HepG2 (cell line): Measurements from ENCODE around the gene CD300LB. TPM values are rescaled to one million over a fixed set of nuclear protein-coding genes. Genes with fewer than 3 reads are reported as not detected.

Experiments used
- ATAC-seq: fragments of 200-7000 bp; cut with Tn5 transposase; 3 replicates; pipeline ENCODE4 v1.9.1; 2020; ENCODE audit warnings: mild to moderate bottlenecking, moderate library complexity
- BruUV-seq: library from RNA; stranded (reverse); fragments of 400-500 nt; replicated peaks from 2 replicates; lab custom pipeline; 2021; lab: Mats Ljungman, UMichigan
- CTCF ChIA-PET: fragments of 300-600 bp; formaldehyde crosslinking; extraction: SDS; loops from one replicate; lab custom pipeline; 2021; ENCODE audit warnings: low total read pairs, inconsistent platforms, low intra/inter-chr PET ratio; lab: Yijun Ruan, JAX
- POLR2A ChIA-PET: fragments of 350-600 bp; sonication (Branson Sonifier 250); formaldehyde crosslinking; loops from one replicate; lab custom pipeline; 2020; ENCODE audit warnings: antibody characterized with exemption, inconsistent platforms; lab: Yijun Ruan, JAX
- DNase-seq: peaks from one replicate; pipeline ENCODE4 v3.0.0-alpha.2; 2015; ENCODE audit warnings: low spot score
- FAIRE-seq: peaks from 3 replicates; lab custom pipeline; 2011; peaks lifted over from hg19 to GRCh38; lab: Jason Lieb, UNC
- H2AFZ ChIP-seq: one replicate; pipeline ENCODE4 v1.6.1; 2011; ENCODE audit warnings: low read length, inconsistent platforms
- H3K27ac ChIP-seq: fragments of 300-600 bp; 3 replicates; pipeline ENCODE4 v1.8.0; 2011; ENCODE audit warnings: mixed run types, mild to moderate bottlenecking, mixed read lengths, low read length, inconsistent platforms; ENCODE audit not compliant: insufficient read depth; ENCODE audit errors: extremely low read length
- H3K27me3 ChIP-seq, 2 experiments: fragments of 200-600 bp in 1 of 2; 2 replicates in 1 of 2; 3 replicates in 1 of 2; pipeline versions ENCODE4 v1.6.0 to v1.8.0; 2011; ENCODE audit warnings: low read length in 2 of 2, mild to moderate bottlenecking in 2 of 2, moderate library complexity in 2 of 2, inconsistent platforms in 1 of 2; ENCODE audit not compliant: insufficient read depth in 2 of 2, control insufficient read depth in 1 of 2
- H3K36me3 ChIP-seq, 2 experiments: fragments of 200-600 bp in 1 of 2; replicated peaks in 1 of 2; 2 replicates in 1 of 2; 3 replicates in 1 of 2; pipeline versions ENCODE4 v1.5.1 to v1.8.0; 2011; ENCODE audit warnings: low read length in 2 of 2, inconsistent platforms in 1 of 2; ENCODE audit not compliant: insufficient read depth in 2 of 2, control insufficient read depth in 1 of 2
- H3K4me1 ChIP-seq: 2 replicates; pipeline ENCODE4 v1.5.1; 2012; ENCODE audit warnings: low read length, inconsistent platforms; ENCODE audit not compliant: insufficient read depth
- H3K4me2 ChIP-seq: 2 replicates; pipeline ENCODE4 v1.6.0; 2011; ENCODE audit warnings: low read depth, low read length, inconsistent platforms
- H3K4me3 ChIP-seq, 3 experiments: fragments of 200-600 bp in 1 of 3; sonication (generic), shearing (Covaris generic) in 1 of 3; replicated peaks in 1 of 3; 2 replicates each; pipeline ENCODE4 v1.5.1; 2011 to 2016; ENCODE audit warnings: low read length in 3 of 3, inconsistent platforms in 2 of 3, low read depth in 2 of 3, mild to moderate bottlenecking in 2 of 3, control low read depth in 1 of 3, mixed read lengths in 1 of 3; ENCODE audit not compliant: insufficient read depth in 1 of 3
- H3K79me2 ChIP-seq: one replicate; pipeline ENCODE4 v1.6.1; 2011; ENCODE audit warnings: low read length, inconsistent platforms; ENCODE audit not compliant: insufficient read depth
- H3K9ac ChIP-seq: 2 replicates; pipeline ENCODE4 v1.6.0; 2011; ENCODE audit warnings: mild to moderate bottlenecking, low read depth, low read length, inconsistent platforms; ENCODE audit not compliant: insufficient read depth
- H3K9me3 ChIP-seq: 2 replicates; pipeline ENCODE4 v1.5.1; 2012; ENCODE audit warnings: mild to moderate bottlenecking, low read length
- H4K20me1 ChIP-seq: 2 replicates; pipeline ENCODE4 v1.6.0; 2011; ENCODE audit warnings: inconsistent platforms, mild to moderate bottlenecking, low read length, moderate library complexity; ENCODE audit not compliant: insufficient read depth
- MEIS2 ChIP-seq: sonication (generic); formaldehyde crosslinking; IDR thresholded peaks from 2 replicates; pipeline ENCODE4 v1.9.0; 2021; ENCODE audit warnings: mild to moderate bottlenecking, missing genetic modification reagents
- RORA ChIP-seq: sonication (generic); formaldehyde crosslinking; IDR thresholded peaks from 2 replicates; pipeline ENCODE4 v1.5.0; 2020; ENCODE audit warnings: mild to moderate bottlenecking, missing genetic modification reagents, moderate library complexity
- TOE1 ChIP-seq: sonication (generic); formaldehyde crosslinking; IDR thresholded peaks from 2 replicates; pipeline ENCODE4 v1.4.0; 2020; ENCODE audit warnings: mild to moderate bottlenecking, missing genetic modification reagents
- TRIM24 ChIP-seq: sonication (generic); formaldehyde crosslinking; IDR thresholded peaks from 2 replicates; pipeline ENCODE4 v1.8.0; 2022; ENCODE audit warnings: mild to moderate bottlenecking, missing genetic modification reagents
- ZNF225 ChIP-seq: sonication (generic); formaldehyde crosslinking; IDR thresholded peaks from 2 replicates; pipeline ENCODE4 v1.4.0; 2020; ENCODE audit warnings: mild to moderate bottlenecking, missing genetic modification reagents
- ZNF282 ChIP-seq: fragments of 450-650 bp; IDR thresholded peaks from 2 replicates; pipeline ENCODE4 v1.6.1; 2018; ENCODE audit not compliant: partially characterized antibody
- ZNF549 ChIP-seq: sonication (generic); formaldehyde crosslinking; IDR thresholded peaks from 2 replicates; pipeline ENCODE4 v1.5.0; 2020; ENCODE audit warnings: missing genetic modification reagents
- WGBS: methylation state at CpG from one replicate; pipeline ENCODE4 v1.1.6; 2017; ENCODE audit warnings: low lambda C conversion rate; 5-methylcytosine and 5-hydroxymethylcytosine counted together
- in situ Hi-C: cut with HindIII; loops from 2 replicates; pipeline ENCODE4 v1.10.0; 2017; ENCODE audit warnings: low pct_unique_long_range_greater_than_20kb; ENCODE audit not compliant: extremely low pct_ligation_motif_present
- intact Hi-C: fragments of 100-400 bp; cut with micrococcal nuclease; formaldehyde crosslinking; loops from one replicate; pipeline ENCODE4 v1.10.0; 2022; ENCODE audit not compliant: unreplicated experiment
- polyA plus RNA-seq, 8 experiments: library from polyadenylated mRNA; depleted of rRNA in 3 of 8; stranded (reverse) in 7 of 8; unstranded in 1 of 8; fragments of >200 nt; fragmentation: Illumina TruSeq in 4 of 8; extraction: Trizol in 4 of 8; gene quantifications; 2 replicates each; pipeline versions ENCODE4 v1.2.1 to v1.2.3, GENCODE V29; 2011 to 2016; ENCODE audit warnings: low read depth in 4 of 8, missing spikeins in 1 of 8, mixed read lengths in 1 of 8; ENCODE audit not compliant: insufficient read depth in 1 of 8
- total RNA-seq, 5 experiments: library from RNA; depleted of rRNA; stranded (reverse); fragments of >200 nt; fragmentation: Illumina TruSeq; extraction: Trizol; gene quantifications; 2 replicates each; pipeline ENCODE4 v1.2.3, GENCODE V29; 2016; ENCODE audit warnings: low read depth in 1 of 5
- TF ChIP-seq, protein P1 (sequence below): sonication (generic); formaldehyde crosslinking; IDR thresholded peaks from 2 replicates; pipeline ENCODE4 v1.4.0; 2020; ENCODE audit warnings: missing genetic modification reagents, borderline replicate concordance
- TF ChIP-seq, protein P2 (sequence below): IDR thresholded peaks from 2 replicates; pipeline ENCODE4 v1.6.1; 2016; ENCODE audit warnings: control low read depth
- TF ChIP-seq, protein P3 (sequence below): sonication (generic); formaldehyde crosslinking; IDR thresholded peaks from 2 replicates; pipeline ENCODE4 v1.4.0; 2020; ENCODE audit warnings: missing genetic modification reagents

The CD300LB gene
- total and polyA plus RNA-seq, 2 of the 13 experiments (the other 11 are each of a cell fraction or from before 2014, with no cell fraction given) = not detected

DNA sequence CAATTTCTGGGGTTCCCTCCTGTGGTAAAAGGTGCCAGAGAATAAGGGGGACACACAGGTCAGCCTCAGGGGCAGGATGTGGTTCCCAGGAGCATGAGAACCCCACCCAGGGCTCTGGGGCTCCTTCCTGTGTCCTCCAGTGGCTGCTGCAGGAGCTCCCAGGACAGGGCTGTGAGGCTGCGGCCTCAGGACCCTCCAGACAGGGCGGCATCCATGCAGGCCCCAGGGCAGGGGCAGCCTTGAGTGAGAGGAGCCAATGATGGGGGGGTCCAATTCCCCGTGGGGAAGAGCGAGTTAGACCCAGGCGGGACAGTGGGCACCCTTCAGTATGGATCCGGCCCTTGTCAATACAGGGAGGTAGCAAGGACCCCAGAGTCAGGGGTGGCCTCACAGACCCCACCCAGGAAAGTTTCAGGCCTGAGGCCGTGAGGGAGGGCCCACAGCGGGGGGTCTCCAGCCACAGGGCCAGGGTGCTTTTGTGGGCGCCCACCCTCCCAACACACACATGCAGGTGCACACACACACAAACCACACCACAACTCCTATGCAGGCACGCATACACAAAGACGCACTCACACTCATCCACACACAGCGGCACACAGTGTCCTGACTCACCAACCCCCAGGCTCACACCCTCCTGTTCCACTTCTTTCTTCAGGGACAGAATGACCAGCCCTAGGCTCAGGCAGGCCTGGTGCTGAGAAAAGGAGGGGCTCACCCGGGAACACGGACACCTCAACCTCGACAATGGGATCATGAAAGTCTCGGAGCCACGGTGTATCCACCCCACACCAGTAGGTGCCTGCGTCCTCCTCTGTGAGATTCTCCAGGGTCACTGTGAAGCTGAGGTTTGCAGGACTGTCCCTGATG, 12.9 kb upstream of the CD300LB start:
- in situ Hi-C loops (no loop called here), intact Hi-C loops (no loop called here)
- DNase-seq (no peak), FAIRE-seq (no peak), ATAC-seq (no peak; the same call in 2 of the 3 replicates)
- H4K20me1 ChIP-seq = no peaks in the 10 kb centered on the region
- ChIA-PET CTCF (no interaction called here), POLR2A (no interaction called here)
- 24% methylated on average over 14 of the region's 18 CpGs for WGBS
- H3K36me3 ChIP-seq = no peaks in the 10 kb centered on the region
- no peak overlapping the region for H3K27ac ChIP-seq
- H3K4me1 ChIP-seq = no peaks in the 10 kb centered on the region
- H3K9me3 ChIP-seq = no peaks in the 10 kb centered on the region
- no peak overlapping the region for H3K4me3 ChIP-seq
- H3K27me3 ChIP-seq = peaks cover 33 to 100% of the 10 kb centered on the region in 2 experiments
- no peak overlapping the region for H3K4me2 ChIP-seq
- no peak for TF ChIP-seq ZNF282
- no peak for TF ChIP-seq RORA
- TF ChIP-seq TOE1 (CRISPR knock-in tag) = no peak
- TF ChIP-seq, protein P1, sequence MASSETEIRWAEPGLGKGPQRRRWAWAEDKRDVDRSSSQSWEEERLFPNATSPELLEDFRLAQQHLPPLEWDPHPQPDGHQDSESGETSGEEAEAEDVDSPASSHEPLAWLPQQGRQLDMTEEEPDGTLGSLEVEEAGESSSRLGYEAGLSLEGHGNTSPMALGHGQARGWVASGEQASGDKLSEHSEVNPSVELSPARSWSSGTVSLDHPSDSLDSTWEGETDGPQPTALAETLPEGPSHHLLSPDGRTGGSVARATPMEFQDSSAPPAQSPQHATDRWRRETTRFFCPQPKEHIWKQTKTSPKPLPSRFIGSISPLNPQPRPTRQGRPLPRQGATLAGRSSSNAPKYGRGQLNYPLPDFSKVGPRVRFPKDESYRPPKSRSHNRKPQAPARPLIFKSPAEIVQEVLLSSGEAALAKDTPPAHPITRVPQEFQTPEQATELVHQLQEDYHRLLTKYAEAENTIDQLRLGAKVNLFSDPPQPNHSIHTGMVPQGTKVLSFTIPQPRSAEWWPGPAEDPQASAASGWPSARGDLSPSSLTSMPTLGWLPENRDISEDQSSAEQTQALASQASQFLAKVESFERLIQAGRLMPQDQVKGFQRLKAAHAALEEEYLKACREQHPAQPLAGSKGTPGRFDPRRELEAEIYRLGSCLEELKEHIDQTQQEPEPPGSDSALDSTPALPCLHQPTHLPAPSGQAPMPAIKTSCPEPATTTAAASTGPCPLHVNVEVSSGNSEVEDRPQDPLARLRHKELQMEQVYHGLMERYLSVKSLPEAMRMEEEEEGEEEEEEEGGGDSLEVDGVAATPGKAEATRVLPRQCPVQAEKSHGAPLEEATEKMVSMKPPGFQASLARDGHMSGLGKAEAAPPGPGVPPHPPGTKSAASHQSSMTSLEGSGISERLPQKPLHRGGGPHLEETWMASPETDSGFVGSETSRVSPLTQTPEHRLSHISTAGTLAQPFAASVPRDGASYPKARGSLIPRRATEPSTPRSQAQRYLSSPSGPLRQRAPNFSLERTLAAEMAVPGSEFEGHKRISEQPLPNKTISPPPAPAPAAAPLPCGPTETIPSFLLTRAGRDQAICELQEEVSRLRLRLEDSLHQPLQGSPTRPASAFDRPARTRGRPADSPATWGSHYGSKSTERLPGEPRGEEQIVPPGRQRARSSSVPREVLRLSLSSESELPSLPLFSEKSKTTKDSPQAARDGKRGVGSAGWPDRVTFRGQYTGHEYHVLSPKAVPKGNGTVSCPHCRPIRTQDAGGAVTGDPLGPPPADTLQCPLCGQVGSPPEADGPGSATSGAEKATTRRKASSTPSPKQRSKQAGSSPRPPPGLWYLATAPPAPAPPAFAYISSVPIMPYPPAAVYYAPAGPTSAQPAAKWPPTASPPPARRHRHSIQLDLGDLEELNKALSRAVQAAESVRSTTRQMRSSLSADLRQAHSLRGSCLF = no peak
- TF ChIP-seq MEIS2 = no peak
- TF ChIP-seq, protein P2, sequence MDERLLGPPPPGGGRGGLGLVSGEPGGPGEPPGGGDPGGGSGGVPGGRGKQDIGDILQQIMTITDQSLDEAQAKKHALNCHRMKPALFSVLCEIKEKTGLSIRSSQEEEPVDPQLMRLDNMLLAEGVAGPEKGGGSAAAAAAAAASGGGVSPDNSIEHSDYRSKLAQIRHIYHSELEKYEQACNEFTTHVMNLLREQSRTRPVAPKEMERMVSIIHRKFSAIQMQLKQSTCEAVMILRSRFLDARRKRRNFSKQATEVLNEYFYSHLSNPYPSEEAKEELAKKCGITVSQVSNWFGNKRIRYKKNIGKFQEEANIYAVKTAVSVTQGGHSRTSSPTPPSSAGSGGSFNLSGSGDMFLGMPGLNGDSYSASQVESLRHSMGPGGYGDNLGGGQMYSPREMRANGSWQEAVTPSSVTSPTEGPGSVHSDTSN (CRISPR knock-in tag) = no peak
- no peak for TF ChIP-seq TRIM24
- no peak for TF ChIP-seq ZNF225 (CRISPR knock-in tag)
- TF ChIP-seq ZNF549 (CRISPR knock-in tag) = no peak
- TF ChIP-seq, protein P3, sequence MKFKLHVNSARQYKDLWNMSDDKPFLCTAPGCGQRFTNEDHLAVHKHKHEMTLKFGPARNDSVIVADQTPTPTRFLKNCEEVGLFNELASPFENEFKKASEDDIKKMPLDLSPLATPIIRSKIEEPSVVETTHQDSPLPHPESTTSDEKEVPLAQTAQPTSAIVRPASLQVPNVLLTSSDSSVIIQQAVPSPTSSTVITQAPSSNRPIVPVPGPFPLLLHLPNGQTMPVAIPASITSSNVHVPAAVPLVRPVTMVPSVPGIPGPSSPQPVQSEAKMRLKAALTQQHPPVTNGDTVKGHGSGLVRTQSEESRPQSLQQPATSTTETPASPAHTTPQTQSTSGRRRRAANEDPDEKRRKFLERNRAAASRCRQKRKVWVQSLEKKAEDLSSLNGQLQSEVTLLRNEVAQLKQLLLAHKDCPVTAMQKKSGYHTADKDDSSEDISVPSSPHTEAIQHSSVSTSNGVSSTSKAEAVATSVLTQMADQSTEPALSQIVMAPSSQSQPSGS = no peak
- no peaks in the 10 kb centered on the region for H3K79me2 ChIP-seq
- H2AFZ ChIP-seq = no peak overlapping the region
- BruUV-seq = no TSS peak
- no peak overlapping the region for H3K9ac ChIP-seq
